MCF 10A (cell line): Measurements from ENCODE around the gene NTM. TPM values are rescaled to one million over a fixed set of nuclear protein-coding genes. Genes with fewer than 3 reads are reported as not detected.

Experiments
- BruUV-seq: library from RNA; stranded (reverse); fragments of 400-500 nt; replicated peaks from 2 replicates; lab custom pipeline; 2021; lab: Mats Ljungman, UMichigan
- CTCF ChIA-PET: fragments of 300-600 bp; sonication (Branson Sonifier 250); formaldehyde crosslinking; extraction: SDS; loops from one replicate; lab custom pipeline; 2021; ENCODE audit warnings: antibody characterized with exemption, inconsistent platforms; lab: Yijun Ruan, JAX
- POLR2A ChIA-PET: fragments of 300-600, 350-650 bp; sonication (Branson Sonifier 250); formaldehyde crosslinking; extraction: SDS; loops from one replicate; lab custom pipeline; 2020; ENCODE audit warnings: antibody characterized with exemption, inconsistent platforms; lab: Yijun Ruan, JAX
- DNase-seq: peaks from one replicate; pipeline ENCODE4 v3.0.0-alpha.2; 2018; ENCODE audit not compliant: unreplicated experiment
- H3K27ac Mint-ChIP-seq: one replicate; pipeline ENCODE4 v1.8.0; 2022; ENCODE audit warnings: mild to moderate bottlenecking, low read depth, mixed read lengths; ENCODE audit not compliant: unreplicated experiment
- H3K27me3 Mint-ChIP-seq: one replicate; pipeline ENCODE4 v1.8.0; 2022; ENCODE audit warnings: mixed read lengths; ENCODE audit not compliant: insufficient read depth, unreplicated experiment
- H3K36me3 Mint-ChIP-seq: one replicate; pipeline ENCODE4 v1.8.0; 2022; ENCODE audit warnings: mild to moderate bottlenecking, moderate library complexity, mixed read lengths; ENCODE audit not compliant: insufficient read depth, unreplicated experiment
- H3K4me1 Mint-ChIP-seq: one replicate; pipeline ENCODE4 v1.8.0; 2022; ENCODE audit warnings: mixed read lengths; ENCODE audit not compliant: insufficient read depth, unreplicated experiment
- H3K4me3 Mint-ChIP-seq: one replicate; pipeline ENCODE4 v1.8.0; 2022; ENCODE audit warnings: mild to moderate bottlenecking, moderate library complexity, mixed read lengths; ENCODE audit not compliant: unreplicated experiment
- H3K9me3 Mint-ChIP-seq: one replicate; pipeline ENCODE4 v1.8.0; 2022; ENCODE audit warnings: mixed read lengths; ENCODE audit not compliant: unreplicated experiment
- CTCF ChIP-seq: fragments of 200-600 bp; IDR thresholded peaks from one replicate; pipeline ENCODE4 v1.8.0; 2022; ENCODE audit warnings: antibody characterized with exemption, mild to moderate bottlenecking; ENCODE audit not compliant: unreplicated experiment
- intact Hi-C: fragments of 100-400 bp; cut with micrococcal nuclease; formaldehyde crosslinking; loops from 2 replicates; pipeline ENCODE4 v1.14.1; 2022
- total RNA-seq: library from RNA; stranded (reverse); gene quantifications from 2 replicates; pipeline ENCODE4 v1.2.3, GENCODE V29; 2022

Gene NTM
- total RNA-seq, 1 experiment from 2014 or later: not detected

- POLR2A ChIA-PET: no interaction called here
- no peaks in the 10 kb centered on the region for H3K4me1 Mint-ChIP-seq
- H3K9me3 Mint-ChIP-seq: peaks cover 59% of the 10 kb centered on the region
- TF ChIP-seq CTCF: no peak
- no peak overlapping the region for H3K4me3 Mint-ChIP-seq
- CTCF ChIA-PET: no interaction called here
- H3K36me3 Mint-ChIP-seq: no peaks in the 10 kb centered on the region
- no peak for DNase-seq
- no peaks in the 10 kb centered on the region for H3K27me3 Mint-ChIP-seq
- intact Hi-C loops: no loop called here
- no TSS peak for BruUV-seq
- no peak overlapping the region for H3K27ac Mint-ChIP-seq
These were observed 784.4 kb downstream of the NTM start for GRCh38 chr11:132154781-132155180.

DNA sequence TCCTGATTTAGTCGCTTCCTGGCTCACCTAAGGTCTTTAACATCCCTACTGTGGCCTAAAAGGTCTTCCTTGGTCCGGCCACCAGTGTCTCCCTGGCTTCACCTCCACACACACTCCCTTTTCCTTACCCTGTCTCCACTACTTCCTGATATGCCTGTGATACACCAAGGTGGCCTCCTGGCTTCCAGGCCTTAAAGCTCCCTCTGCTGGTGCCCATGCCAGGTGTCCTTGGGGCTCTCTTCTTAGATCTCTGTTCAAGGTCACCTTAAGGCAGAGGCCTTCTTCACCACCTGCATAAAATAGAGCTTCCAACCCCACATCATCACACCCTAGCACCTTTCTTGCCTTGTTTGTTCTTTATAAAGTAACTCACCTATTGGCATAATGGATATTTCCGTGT lies 787.7 kb downstream of the NTM start:
- Mint-ChIP-seq H3K9me3 (peaks cover 42% of the 10 kb centered on the region), H3K27me3 (no peaks in the 10 kb centered on the region), H3K36me3 (no peaks in the 10 kb centered on the region), H3K4me1 (no peaks in the 10 kb centered on the region), H3K27ac (no peak overlapping the region), H3K4me3 (no peak overlapping the region)
- POLR2A ChIA-PET: no interaction called here
- DNase-seq: peak; percentile 1
- no peak for TF ChIP-seq CTCF
- BruUV-seq: no TSS peak
- CTCF ChIA-PET: no interaction called here
- intact Hi-C loops: no loop called here

- POLR2A ChIA-PET: no interaction called here
- Mint-ChIP-seq H3K9me3 (peaks cover 40% of the 10 kb centered on the region), H3K4me1 (no peaks in the 10 kb centered on the region), H3K4me3 (no peak overlapping the region), H3K36me3 (no peaks in the 10 kb centered on the region), H3K27me3 (no peaks in the 10 kb centered on the region), H3K27ac (no peak overlapping the region)
- CTCF ChIA-PET: no interaction called here
- no peak for DNase-seq
- intact Hi-C loops: no loop called here
- no TSS peak for BruUV-seq
- TF ChIP-seq CTCF: no peak
These were observed 788.3 kb downstream of the NTM start for GRCh38 chr11:132158696-132159095.

DNA sequence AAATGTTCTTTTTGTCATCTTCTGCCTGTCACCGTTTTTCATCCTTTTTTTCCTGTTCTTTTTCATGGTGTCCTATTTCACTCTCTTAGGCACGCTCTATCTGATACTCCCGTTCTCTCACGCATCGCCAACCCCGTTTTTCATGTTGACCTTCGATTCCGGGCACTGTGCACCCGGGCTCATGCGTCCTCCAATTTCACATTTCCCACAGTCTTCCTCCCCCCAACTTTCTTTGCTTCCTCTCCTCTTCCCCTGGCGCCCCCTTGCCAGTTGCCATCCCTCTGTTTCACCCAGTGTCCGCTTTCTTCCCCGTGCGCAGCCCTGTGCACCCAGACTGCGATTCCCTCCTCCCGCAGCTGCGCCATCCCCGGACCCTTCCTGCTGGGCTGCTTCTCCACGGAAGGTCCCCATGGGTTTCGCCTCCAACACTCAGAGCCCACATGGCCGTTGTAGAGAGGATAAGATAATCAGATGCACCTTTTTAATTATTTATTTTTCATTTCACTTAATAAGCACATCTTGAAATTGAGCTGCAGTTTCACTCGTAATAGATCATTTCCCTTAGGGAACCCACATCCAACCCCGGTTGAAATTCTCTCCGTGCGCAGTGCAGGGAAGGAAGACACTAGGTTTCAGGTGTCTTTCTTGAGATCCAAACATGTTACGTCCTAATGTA lies 791.1 kb downstream of the NTM start:
- CTCF ChIA-PET: interaction anchor here (0.9 kb wide), 1 partner anchor 187 kb away, joined by 3 read pairs; no protein-coding TSS in a partner anchor
- TF ChIP-seq CTCF: no peak
- POLR2A ChIA-PET: no interaction called here

More for the DNA sequence above, 791.1 kb downstream of the NTM start:
- Mint-ChIP-seq H3K9me3 (peaks cover 45% of the 10 kb centered on the region), H3K36me3 (no peaks in the 10 kb centered on the region), H3K27ac (no peak overlapping the region), H3K27me3 (no peaks in the 10 kb centered on the region), H3K4me1 (no peaks in the 10 kb centered on the region), H3K4me3 (no peak overlapping the region)
- intact Hi-C loops: no loop called here
- no peak for DNase-seq
- no TSS peak for BruUV-seq
